Endothelial cell of umbilical vein (primary cell): ENCODE data around the gene VAMP2. TPM values are rescaled to one million over a fixed set of nuclear protein-coding genes. Genes with fewer than 3 reads are reported as not detected.

Experiments
- BruUV-seq: library from RNA; stranded (reverse); fragments of 400-500 nt; replicated peaks from 2 replicates; lab custom pipeline; 2021; lab: Mats Ljungman, UMichigan
- CTCF ChIA-PET: fragments of 300-600, 350-600 bp; sonication (Branson Sonifier 250); formaldehyde crosslinking; loops from one replicate; lab custom pipeline; 2021; ENCODE audit warnings: antibody characterized with exemption, inconsistent platforms; lab: Charles Lee
- POLR2A ChIA-PET: fragments of 300-600, 350-600 bp; sonication (Branson Sonifier 250); formaldehyde crosslinking; loops from one replicate; lab custom pipeline; 2021; ENCODE audit warnings: antibody characterized with exemption, inconsistent platforms; lab: Charles Lee
- DNase-seq: peaks from one replicate; pipeline ENCODE4 v3.0.0-alpha.2; 2011; ENCODE audit warnings: low read depth, low spot score
- FAIRE-seq: peaks from 2 replicates; lab custom pipeline; 2011; peaks lifted over from hg19 to GRCh38; lab: Jason Lieb, UNC
- H2AFZ ChIP-seq: 2 replicates; pipeline ENCODE4 v1.6.0; 2012; ENCODE audit warnings: low read depth, low read length, control low read depth, inconsistent platforms
- H3K27ac ChIP-seq: 2 replicates; pipeline ENCODE4 v1.5.1; 2011; ENCODE audit warnings: low read depth, mild to moderate bottlenecking, control low read depth, low read length, moderate library complexity; ENCODE audit not compliant: insufficient read depth
- H3K27me3 ChIP-seq, 2 experiments: 2 replicates each; pipeline versions ENCODE4 v1.6.0 to v1.6.1; 2011; ENCODE audit warnings: low read length in 2 of 2, mixed read lengths in 1 of 2; ENCODE audit not compliant: control insufficient read depth in 2 of 2, insufficient read depth in 2 of 2
- H3K36me3 ChIP-seq, 2 experiments: 2 replicates in 1 of 2; 3 replicates in 1 of 2; pipeline ENCODE4 v1.5.1; 2011; ENCODE audit warnings: low read length in 2 of 2, mild to moderate bottlenecking in 1 of 2, moderate library complexity in 1 of 2; ENCODE audit not compliant: control insufficient read depth in 2 of 2, insufficient read depth in 2 of 2; ENCODE audit errors: extremely low read depth in 1 of 2
- H3K4me1 ChIP-seq: 3 replicates; pipeline ENCODE4 v1.5.1; 2011; ENCODE audit warnings: mild to moderate bottlenecking, low read length; ENCODE audit not compliant: control insufficient read depth, insufficient read depth; ENCODE audit errors: extremely low read depth
- H3K4me2 ChIP-seq: 2 replicates; pipeline ENCODE4 v1.6.1; 2011; ENCODE audit warnings: low read length, control low read depth, mixed read lengths; ENCODE audit not compliant: insufficient read depth
- H3K4me3 ChIP-seq, 3 experiments: fragments of 200-600 bp in 1 of 3; sonication (generic), shearing (Covaris generic) in 1 of 3; replicated peaks in 1 of 3; 2 replicates each; pipeline ENCODE4 v1.5.1; 2011 to 2016; ENCODE audit warnings: control low read depth in 3 of 3, low read length in 3 of 3, mild to moderate bottlenecking in 2 of 3, inconsistent platforms in 1 of 3, low read depth in 1 of 3, moderate library complexity in 1 of 3; ENCODE audit not compliant: insufficient read depth in 1 of 3
- H3K79me2 ChIP-seq: 2 replicates; pipeline ENCODE4 v1.6.0; 2012; ENCODE audit warnings: low read length, inconsistent platforms; ENCODE audit not compliant: control insufficient read depth, insufficient read depth
- H3K9ac ChIP-seq: replicated peaks from 2 replicates; pipeline ENCODE3; 2011; ENCODE audit warnings: low read length, control low read depth; ENCODE audit not compliant: insufficient read depth; ENCODE audit errors: extremely low read depth
- H3K9me1 ChIP-seq: replicated peaks from 3 replicates; pipeline ENCODE4 v1.6.0; 2011; ENCODE audit warnings: mild to moderate bottlenecking, low read length; ENCODE audit not compliant: control insufficient read depth, insufficient read depth; ENCODE audit errors: extremely low read depth
- H3K9me3 ChIP-seq: replicated peaks from 2 replicates; pipeline ENCODE4 v1.5.1; 2012; ENCODE audit warnings: low read length, inconsistent platforms; ENCODE audit not compliant: control insufficient read depth, insufficient read depth
- H4K20me1 ChIP-seq: replicated peaks from 2 replicates; pipeline ENCODE3; 2011; ENCODE audit warnings: mild to moderate bottlenecking, low read length; ENCODE audit not compliant: control insufficient read depth, insufficient read depth; ENCODE audit errors: extremely low read depth
- CTCF ChIP-seq, 2 donors: IDR thresholded peaks; 1 replicate in 1 of 2; 2 replicates in 1 of 2; pipeline ENCODE4 v1.5.1; 2011; ENCODE audit warnings: low read length in 2 of 2, mild to moderate bottlenecking in 2 of 2, moderate library complexity in 2 of 2, control low read depth in 1 of 2, inconsistent platforms in 1 of 2, low read depth in 1 of 2; ENCODE audit not compliant: insufficient read depth in 1 of 2; ENCODE audit errors: extremely low read depth in 1 of 2
- EZH2 ChIP-seq: IDR thresholded peaks from 2 replicates; pipeline ENCODE4 v1.6.1; 2012; ENCODE audit warnings: borderline replicate concordance, low read depth, mild to moderate bottlenecking, moderate library complexity, low read length, inconsistent platforms; ENCODE audit not compliant: severe bottlenecking
- FOS ChIP-seq: IDR thresholded peaks from 2 replicates; pipeline ENCODE4 v1.6.1; 2011; ENCODE audit warnings: mild to moderate bottlenecking, low read length, moderate library complexity, borderline replicate concordance; ENCODE audit not compliant: insufficient read depth
- GATA2 ChIP-seq: IDR thresholded peaks from 2 replicates; pipeline ENCODE4 v1.7.0; 2011; ENCODE audit warnings: low read depth, mild to moderate bottlenecking, moderate library complexity, mixed read lengths, low read length; ENCODE audit not compliant: insufficient read length, insufficient read depth
- JUN ChIP-seq: IDR thresholded peaks from 2 replicates; pipeline ENCODE4 v1.6.1; 2011; ENCODE audit warnings: borderline replicate concordance, low read depth; ENCODE audit not compliant: insufficient read length, insufficient read depth
- MYC ChIP-seq: IDR thresholded peaks from one replicate; pipeline ENCODE4 v1.6.1; 2011; ENCODE audit warnings: mild to moderate bottlenecking, low read depth, low read length
- POLR2A ChIP-seq: IDR thresholded peaks from 2 replicates; pipeline ENCODE4 v1.6.1; 2012; ENCODE audit warnings: low read depth, mild to moderate bottlenecking, control low read depth, low read length
- POLR2AphosphoS5 ChIP-seq: IDR thresholded peaks from 2 replicates; pipeline ENCODE4 v1.6.1; 2012; ENCODE audit warnings: low read depth, mild to moderate bottlenecking, control low read depth, low read length, moderate library complexity; ENCODE audit not compliant: insufficient read depth
- dilution Hi-C: fragments of 300-500 bp; cut with MboI; formaldehyde crosslinking; loops from one replicate; pipeline ENCODE4 v1.15.0; 2019; ENCODE audit warnings: low sequenced_read_pairs; ENCODE audit not compliant: extremely low pct_ligation_motif_present
- intact Hi-C: fragments of 100-400 bp; cut with micrococcal nuclease; formaldehyde crosslinking; loops from one replicate; pipeline ENCODE4 v1.10.0; 2022
- polyA plus RNA-seq, 4 experiments: library from polyadenylated mRNA; depleted of rRNA in 3 of 4; stranded (reverse) in 3 of 4; unstranded in 1 of 4; fragments of >200 nt; gene quantifications; 2 replicates each; pipeline versions ENCODE4 v1.2.1 to v1.2.3, GENCODE V29; 2011 to 2012; ENCODE audit warnings: missing spikeins in 1 of 4
- total RNA-seq: library from RNA; stranded (reverse); gene quantifications from 2 replicates; pipeline ENCODE4 v1.2.3, GENCODE V29; 2021
- TF ChIP-seq, protein P1 (sequence below): IDR thresholded peaks from 2 replicates; pipeline ENCODE4 v1.6.1; 2011; ENCODE audit not compliant: insufficient read depth, insufficient read length

The VAMP2 gene
- total and polyA plus RNA-seq, 2 donors (not counting 3 experiments of a cell fraction or from before 2014, with no cell fraction given) = 35.9 to 38.0 TPM

GRCh38 chr17:8159032-8159400 is 3.7 kb downstream of the VAMP2 start:
- H4K20me1 ChIP-seq = no peaks in the 10 kb centered on the region
- no peaks in the 10 kb centered on the region for H3K27me3 ChIP-seq
- H3K9me1 ChIP-seq = no peaks in the 10 kb centered on the region
- H3K79me2 ChIP-seq = peaks cover 20% of the 10 kb centered on the region
- dilution Hi-C loops (no loop called here), intact Hi-C loops (loop anchor here (2.0 kb wide), 1 partner anchor 38 kb away; no protein-coding TSS in a partner anchor)
- no TSS peak for BruUV-seq
- no peak overlapping the region for H2AFZ ChIP-seq
- H3K9ac ChIP-seq = no peak overlapping the region
- TF ChIP-seq MYC (no peak), FOS (no peak), GATA2 (no peak), CTCF (IDR thresholded peaks at IDR 0.05; ENCODE audit: extremely low read depth in 1 of 2, insufficient read depth in 1 of 2, low read depth in 1 of 2, low read length in 2 of 2) (no peak), POLR2A (no peak), POLR2AphosphoS5 (no peak), EZH2 (no peak), JUN (no peak)
- TF ChIP-seq, protein P1, sequence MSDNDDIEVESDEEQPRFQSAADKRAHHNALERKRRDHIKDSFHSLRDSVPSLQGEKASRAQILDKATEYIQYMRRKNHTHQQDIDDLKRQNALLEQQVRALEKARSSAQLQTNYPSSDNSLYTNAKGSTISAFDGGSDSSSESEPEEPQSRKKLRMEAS = no peak
- CTCF ChIA-PET = interaction anchor here (0.8 to 6.3 kb wide), 12 partner anchors 14 to 99 kb away, joined by 3 to 72 read pairs (median 4); partner anchors contain the start of gene HES7
- H3K27ac ChIP-seq = no peak overlapping the region
- FAIRE-seq = no peak
- no peak overlapping the region for H3K4me2 ChIP-seq
- H3K4me1 ChIP-seq = peaks cover 37% of the 10 kb centered on the region
- H3K36me3 ChIP-seq = peaks cover 2 to 7% of the 10 kb centered on the region in 2 experiments
- no peak overlapping the region for H3K4me3 ChIP-seq
- POLR2A ChIA-PET = interaction anchor here (1.0 to 3.9 kb wide), 2 partner anchors 14 to 39 kb away, joined by 3 to 33 read pairs; no protein-coding TSS in a partner anchor
- no peaks in the 10 kb centered on the region for H3K9me3 ChIP-seq
- no peak for DNase-seq
